Stimulated activated CD8-positive, alpha-beta memory T cell treated with anti-CD3 and anti-CD28 coated beads, Interleukin-7, amount 100 ng/mL, for 24 hours (primary cell): Measurements from ENCODE around the gene PIGQ.

Experiments used
- DNase-seq: peaks from one replicate; pipeline ENCODE4 v3.0.0-alpha.2; 2020; ENCODE audit warnings: low read depth

Gene PIGQ

DNA sequence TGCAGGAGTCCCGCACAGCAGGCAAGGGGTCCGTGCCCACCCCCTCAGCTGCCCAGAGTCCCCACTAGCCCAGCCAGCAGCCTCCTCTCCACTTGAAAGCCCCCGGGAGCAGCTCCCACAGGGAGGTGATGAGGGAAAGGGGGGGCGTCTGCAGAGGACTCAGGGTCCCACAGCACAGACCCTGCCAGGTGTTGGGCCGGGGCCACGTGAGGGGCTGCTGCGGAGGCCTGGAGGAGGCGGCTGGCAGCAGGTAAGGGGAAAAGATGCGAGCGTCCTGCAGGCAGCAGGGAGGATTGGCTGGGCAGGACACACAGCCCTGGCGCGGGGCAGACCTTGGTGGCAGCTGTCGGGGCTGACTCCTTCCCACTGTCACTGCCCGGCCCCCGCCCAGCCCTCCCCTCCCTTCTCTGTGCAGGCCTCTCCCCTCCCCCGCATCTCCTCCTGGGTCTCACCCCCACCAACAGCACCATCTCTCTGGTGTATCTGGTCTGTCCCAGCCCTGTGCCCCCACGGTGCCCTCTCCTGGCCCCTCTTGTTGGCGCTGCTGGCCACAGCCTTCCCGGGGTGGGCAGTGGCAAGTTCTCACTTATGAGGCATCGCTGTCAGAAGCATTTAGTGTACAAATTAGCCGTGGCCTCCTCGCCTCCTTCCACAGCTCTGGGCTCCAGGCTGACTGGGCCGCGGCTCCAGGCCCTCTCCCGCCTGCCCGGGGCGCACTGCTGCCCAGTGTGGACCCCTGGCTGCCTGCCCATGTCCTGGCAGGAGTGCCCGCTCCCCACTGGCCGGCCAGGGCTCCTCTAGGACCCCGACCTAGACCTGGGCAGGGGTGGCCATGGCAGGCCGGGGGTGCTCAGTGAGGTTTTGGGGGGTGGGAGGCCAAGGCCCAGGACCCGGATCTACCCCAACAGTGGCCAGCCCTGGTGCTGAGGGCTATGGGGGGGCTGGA, 14.0 kb upstream of the PIGQ start:
- no peak for DNase-seq

- DNase-seq: no peak
Observed at GRCh38 chr16:556474-557173, 13.1 kb upstream of the PIGQ start.

GRCh38 chr16:557463-558297, 12.1 kb upstream of the PIGQ start:
- DNase-seq: no peak

GRCh38 chr16:558298-559020, 11.3 kb upstream of the PIGQ start:
- DNase-seq: no peak

DNA sequence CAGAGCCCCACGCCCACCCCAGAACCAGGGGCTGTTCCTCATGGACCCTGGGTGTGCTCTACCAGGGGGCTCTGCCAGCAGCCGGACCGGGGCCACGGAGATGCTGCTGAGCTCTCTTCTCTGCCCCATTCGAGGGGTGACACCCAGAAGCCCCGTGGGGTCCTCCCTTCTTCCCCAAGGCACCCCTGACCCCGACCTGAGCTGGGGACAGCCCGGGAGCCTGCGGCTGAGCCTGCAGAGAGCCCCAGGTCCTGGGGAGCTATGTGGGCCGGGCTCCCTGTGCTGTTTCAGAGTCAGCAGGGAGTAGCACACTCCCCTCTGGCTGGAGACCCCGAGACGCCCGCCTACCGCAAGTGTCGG, 10.8 kb upstream of the PIGQ start:
- DNase-seq: no peak

GRCh38 chr16:559411-560203, 10.2 kb upstream of the PIGQ start:
- DNase-seq: no peak

- DNase-seq: no peak
Observed at GRCh38 chr16:560204-560700, 9.5 kb upstream of the PIGQ start, which contains the start of gene PRR35. PRR35 (plus strand) TSS chr16:560394; CDS start chr16:563295, 2,901 bp downstream.

DNA sequence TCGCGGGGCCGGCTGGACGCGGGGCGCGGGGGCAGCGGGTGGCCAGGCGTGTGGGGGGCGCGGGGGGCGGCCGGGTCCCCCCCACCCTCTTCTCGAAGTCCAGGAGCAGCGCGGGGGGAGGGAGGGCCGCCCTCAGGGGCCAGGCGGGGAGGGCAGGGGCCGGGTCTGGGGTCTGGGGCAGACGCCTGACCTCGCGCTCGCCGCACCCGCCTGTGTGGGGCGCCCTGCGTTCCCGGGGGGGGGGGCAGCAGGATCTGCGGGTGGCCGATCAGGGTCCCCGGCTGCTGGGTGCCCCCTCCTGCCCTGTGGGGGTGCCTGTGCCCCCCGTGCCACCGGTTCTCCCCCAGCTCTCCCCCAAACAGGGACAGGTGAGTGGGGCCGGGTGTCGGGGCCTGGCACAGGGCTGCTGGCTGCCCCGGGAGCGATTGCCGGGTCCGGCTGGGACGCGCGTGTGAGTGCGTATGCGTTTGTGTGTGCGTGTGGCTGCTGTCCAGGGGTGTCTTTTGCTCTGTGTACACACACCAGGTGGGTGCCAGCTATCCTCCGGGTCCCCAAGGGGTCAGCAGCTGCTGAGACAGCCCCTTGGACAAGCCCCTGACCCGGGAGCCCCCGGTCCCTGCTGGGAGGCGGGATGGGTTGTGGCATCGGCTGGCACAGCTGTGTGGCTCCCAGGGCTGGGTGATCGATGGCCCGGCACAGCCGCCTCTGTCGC, 8.9 kb upstream of the PIGQ start:
- no peak for DNase-seq

DNA sequence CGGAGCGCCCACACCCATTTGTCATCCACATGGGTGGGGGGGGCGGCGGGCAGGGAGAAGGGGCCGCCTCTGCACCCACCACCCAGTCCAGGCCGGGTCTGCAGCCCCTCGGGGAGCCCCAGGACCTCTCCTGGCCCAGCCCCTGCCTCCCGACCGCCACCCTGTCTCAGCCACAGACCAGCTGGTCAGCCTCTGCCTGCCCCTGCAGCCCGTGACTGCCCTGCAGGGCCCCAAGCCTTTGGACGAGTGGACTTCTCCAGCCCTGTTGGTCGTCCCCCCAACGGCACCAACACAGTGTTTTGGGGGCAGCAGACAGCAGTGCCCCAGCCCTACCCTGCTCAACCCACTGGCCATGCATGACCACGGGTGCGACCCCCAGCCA, 8.4 kb upstream of the PIGQ start:
- DNase-seq: no peak

- DNase-seq: no peak
Observed at GRCh38 chr16:561957-562938, 7.5 kb upstream of the PIGQ start.

DNA sequence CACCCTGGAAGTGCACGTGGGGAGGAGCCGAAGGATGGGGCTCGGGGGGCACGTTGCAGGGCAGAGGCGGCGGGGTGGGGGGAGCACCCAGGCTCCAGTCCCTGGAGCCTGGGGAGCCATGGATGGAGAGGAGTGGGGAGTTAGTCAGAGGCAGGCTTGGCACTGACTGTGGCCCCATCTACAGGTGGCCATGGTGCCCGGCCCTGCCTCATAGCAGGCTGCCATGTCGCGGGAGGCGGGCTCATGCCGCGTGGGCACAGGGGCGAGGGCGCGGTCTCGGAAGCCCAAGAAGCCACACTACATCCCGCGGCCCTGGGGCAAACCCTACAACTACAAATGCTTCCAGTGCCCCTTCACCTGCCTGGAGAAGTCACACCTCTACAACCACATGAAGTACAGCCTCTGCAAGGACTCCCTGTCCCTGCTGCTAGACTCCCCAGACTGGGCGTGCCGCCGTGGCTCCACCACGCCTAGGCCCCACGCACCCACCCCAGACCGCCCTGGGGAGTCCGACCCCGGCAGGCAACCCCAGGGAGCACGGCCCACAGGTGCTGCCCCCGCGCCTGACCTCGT, 6.6 kb upstream of the PIGQ start:
- DNase-seq: no peak

GRCh38 chr16:564690-565418, 4.9 kb upstream of the PIGQ start:
- no peak for DNase-seq

DNA sequence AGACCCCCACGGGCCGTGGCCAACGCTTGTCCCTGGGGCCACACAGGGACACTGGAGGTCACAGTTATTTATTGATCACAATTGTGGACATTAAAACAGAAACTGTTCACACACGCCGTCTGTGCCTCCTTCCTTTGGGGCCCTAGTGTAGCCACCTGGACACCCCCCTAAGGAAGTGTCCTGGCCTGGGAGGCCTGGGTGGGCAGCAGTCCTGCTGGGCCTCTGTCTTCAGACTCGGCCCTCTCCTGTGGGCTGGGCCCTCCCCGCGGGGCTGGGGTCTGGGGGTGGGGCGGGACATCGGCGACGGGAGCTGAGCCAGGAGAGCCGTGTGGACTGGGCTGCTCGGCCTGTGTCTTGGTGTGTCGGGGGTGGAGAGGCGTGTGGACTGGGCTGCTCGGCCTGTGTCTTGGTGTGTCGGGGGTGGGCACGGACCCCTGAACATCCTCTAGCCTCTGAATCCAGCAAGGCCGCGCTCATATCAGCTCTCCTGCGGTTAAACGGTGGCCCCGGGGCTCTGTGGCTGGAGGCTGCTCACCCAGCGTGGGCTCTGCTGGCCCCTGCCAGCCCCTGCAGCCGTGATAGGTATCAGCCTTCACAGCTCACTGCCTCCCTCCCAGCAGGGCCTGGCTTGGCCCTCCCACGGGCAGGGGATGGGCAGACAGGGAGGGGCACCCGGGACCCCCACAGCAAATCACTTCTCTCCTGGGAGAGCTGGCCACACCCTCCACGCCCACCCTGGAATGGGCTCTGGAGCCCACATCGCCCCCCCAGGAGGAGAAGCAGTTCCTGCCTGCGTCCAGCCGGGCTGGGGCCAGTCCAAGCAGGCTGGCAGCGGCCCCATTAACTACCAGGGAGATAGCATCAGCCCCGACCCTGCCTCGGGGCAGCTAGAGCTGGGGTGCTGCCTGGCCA, 4.1 kb upstream of the PIGQ start:
- DNase-seq: no peak

DNA sequence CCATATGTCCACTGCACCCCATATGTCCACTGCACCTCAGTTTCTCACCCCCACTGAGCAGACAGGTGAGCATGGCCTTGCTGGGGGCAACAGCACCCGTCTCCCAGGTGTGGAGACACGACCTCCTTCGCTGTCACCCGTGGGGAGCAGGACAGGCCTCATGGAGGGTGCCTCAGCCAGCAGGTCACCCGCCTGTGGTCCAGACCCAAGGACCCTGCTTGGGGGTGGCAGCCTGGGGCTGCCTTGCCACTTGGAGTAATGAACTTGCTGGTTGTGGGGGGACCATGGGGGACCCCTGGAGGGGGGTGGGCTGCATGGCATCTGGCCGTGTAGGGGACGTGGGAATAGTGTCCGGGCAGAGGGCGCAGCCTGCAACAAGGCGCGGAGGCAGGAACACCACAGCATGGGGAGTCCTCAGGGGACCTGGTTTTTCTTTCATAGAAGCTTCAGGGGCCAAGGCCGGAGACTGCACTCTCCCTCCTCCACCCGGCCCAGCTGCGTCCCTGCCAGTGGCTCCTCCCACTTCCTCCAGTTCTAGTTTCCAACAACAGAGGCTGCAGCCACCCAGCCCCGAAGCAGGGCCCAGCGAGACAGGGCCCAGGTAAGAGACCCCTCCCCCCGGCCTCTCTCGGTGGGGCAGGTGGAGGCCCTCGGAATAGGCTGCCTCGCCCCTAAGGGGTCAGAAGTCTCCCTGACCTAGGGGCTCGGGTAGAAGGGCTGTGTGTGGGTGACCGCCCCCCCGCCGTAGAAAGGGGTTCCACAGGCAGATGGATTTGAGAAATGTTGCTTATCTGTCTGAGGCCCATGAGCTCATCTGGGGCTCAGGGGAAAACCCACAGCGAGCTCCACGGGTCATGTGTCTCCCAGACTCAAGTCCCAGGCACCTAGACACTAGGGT, 3.0 kb upstream of the PIGQ start, which contains the start of gene NHLRC4:
NHLRC4 (plus strand) TSS at position 531 of the 898 bp plus-strand sequence. CDS start 1,043 bp downstream, outside the sequence.
- DNase-seq: no peak
